AG20443 (cell line): ENCODE measurements around the gene PAK1.
"Not testable (repeated sequence)": the region's sequence is repeated elsewhere in the genome, so short reads cannot be mapped to it uniquely, and the experiment has no call there.

ENCODE experiments used
- DNase-seq: peaks from one replicate; pipeline ENCODE4 v3.0.0; 2012; ENCODE audit warnings: low spot score, mixed read lengths

PAK1 gene

DNA sequence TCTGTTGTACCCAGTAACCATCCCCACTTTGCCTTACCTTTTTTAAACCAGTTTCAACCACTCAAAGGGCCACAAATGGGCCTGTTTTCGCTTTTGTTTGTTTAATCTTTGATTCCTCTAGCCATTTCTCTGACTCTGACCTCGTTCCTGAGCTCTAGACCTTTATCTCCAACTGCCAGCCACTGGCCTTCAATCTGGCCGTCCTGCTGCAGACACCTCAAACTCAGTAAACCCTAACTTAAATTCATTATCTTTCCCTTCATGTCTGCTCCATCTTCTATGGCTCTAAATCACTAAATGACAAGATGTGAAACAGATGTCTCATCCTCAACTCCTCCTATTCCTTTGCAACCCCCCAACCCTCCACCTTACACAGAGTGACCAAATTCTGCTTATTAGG is 171.1 kb downstream of the PAK1 start:
- DNase-seq, result no peak

GRCh38 chr11:77301510-77301909 is 172.4 kb downstream of the PAK1 start, which contains the start of gene GDPD4:
Gene GDPD4 (minus strand): TSS chr11:77301686. CDS start chr11:77285137, 16,549 bp downstream.
- DNase-seq, result no peak

GRCh38 chr11:77300695-77301094 is 173.2 kb downstream of the PAK1 start:
- DNase-seq, result no peak

DNA sequence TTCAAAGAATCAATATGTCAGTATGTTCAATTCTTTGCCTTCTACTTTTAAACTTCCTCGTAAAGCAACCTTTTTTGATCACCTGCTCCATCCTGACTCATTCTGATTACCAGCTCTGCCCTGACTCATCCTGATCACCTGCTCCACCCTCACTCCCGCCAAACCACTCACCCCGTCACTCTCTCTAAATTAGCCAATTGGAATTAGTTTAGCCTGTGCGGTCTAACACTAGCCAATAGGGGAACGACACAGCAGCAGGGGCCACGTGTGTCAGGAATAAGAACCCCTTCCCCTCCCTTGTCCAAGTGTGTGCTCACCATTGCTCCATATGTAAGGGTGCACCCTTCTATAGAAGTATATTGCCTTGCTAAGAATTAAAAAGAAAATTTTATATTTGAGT is 173.9 kb downstream of the PAK1 start:
- DNase-seq, result not testable (repeated sequence)

DNA sequence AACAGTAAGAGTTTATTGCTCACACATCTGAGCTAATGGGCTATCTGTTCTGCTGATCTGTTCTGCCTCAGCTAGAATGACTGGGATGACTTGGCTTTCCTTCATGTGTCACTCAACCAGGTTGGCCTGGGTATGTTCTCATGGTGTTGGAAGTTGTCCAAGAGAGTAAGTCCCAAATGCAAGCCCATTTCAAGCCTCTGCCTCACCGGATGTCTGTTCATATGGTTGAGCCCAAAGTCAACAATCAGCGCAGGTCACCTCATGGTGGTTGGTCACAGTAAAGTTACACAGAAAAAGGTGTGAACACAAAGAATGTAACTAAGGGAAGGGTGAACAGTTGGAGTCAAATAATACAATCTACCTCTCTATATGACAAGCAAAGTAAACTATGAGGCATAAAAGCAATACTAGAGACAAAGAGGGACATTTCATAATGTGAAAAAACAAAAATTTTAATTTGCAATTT is 174.3 kb downstream of the PAK1 start:
- no peak for DNase-seq

DNA sequence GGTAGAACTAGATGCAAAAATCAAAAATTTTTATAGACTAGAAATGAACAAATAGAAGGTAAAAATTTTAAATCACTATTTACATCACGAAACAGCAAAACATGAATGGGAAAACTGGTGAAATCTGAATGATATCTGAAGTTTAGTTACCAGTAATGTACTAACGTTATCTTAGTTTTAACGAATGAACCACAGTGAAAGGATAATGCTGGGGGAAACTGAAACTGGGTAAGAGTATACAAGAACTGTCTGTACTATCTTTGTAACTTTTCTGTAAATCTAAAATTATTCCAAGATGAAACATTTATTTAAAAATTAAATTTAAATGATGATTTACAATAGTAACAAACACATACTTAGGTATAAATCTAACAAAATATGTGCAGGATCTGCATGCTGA is 179.9 kb downstream of the PAK1 start:
- no peak for DNase-seq

DNA sequence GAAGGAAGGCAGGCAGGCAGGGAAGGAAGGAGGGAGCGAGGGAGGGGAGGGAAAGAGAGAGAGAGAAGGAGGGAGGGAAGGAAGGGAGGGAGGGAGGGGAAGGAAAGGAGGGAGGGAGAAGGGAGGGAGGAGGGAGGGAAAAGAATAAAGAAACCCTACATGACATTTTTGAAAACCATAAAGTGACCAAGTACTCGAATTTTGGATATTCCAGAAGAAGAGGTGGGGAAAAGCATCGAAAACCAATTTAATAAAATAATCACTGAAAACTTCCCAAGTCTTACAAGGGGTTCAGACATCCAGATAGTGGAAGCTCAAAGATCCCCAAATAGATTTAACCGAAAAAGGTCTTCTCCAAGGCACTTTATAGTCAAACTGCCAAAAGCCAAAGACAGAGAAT is 184.2 kb downstream of the PAK1 start:
- no peak for DNase-seq

DNA sequence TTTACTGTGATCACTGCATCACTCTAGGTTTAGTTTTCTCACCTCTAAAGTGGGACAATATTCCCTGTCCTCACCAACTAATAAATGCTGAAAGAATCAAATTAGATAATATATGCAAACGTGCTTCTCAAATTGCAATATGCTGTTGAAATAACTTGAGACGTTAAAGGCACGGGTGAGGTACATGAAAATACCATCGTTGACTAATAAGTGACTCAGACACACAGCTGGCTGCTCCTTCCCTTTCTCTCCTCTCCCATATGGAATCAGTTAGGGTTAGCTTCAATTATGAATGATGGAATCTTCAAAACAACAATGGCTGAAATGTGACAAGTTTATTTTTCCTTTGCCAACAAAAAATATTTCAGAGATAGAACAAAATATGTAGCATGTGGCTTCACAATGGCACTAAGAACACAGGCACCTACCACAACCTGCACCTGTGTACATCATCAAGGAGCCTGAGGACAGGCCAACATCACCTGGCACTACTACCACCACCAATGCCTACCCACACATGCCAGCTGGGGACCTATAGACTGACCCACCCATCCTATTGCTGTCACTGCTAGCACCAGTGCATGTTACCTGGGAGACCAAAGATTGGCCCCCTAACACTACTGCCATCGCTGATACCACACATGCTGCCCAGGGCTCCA is 186.2 kb downstream of the PAK1 start:
- DNase-seq, result peak; percentile 85

DNA sequence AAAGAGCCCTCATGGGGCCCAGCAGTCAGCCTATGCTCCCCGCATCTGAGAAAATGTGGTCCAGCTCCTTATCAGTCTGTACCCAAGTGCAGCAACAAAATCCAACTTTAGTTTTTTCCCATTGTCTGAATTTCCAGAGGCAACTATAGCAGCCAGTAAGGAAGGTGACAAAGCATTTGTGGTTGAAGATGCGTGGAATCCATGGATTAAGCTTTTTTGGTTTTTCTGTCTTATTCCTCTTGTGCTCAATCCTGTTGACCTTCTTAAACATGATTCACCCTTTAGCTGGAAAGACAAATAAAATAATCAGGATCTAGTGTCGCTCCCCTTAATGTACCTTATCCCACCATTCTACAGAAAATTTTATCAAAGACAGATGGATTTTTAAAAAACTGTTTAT is 186.8 kb downstream of the PAK1 start:
- DNase-seq, result no peak

DNA sequence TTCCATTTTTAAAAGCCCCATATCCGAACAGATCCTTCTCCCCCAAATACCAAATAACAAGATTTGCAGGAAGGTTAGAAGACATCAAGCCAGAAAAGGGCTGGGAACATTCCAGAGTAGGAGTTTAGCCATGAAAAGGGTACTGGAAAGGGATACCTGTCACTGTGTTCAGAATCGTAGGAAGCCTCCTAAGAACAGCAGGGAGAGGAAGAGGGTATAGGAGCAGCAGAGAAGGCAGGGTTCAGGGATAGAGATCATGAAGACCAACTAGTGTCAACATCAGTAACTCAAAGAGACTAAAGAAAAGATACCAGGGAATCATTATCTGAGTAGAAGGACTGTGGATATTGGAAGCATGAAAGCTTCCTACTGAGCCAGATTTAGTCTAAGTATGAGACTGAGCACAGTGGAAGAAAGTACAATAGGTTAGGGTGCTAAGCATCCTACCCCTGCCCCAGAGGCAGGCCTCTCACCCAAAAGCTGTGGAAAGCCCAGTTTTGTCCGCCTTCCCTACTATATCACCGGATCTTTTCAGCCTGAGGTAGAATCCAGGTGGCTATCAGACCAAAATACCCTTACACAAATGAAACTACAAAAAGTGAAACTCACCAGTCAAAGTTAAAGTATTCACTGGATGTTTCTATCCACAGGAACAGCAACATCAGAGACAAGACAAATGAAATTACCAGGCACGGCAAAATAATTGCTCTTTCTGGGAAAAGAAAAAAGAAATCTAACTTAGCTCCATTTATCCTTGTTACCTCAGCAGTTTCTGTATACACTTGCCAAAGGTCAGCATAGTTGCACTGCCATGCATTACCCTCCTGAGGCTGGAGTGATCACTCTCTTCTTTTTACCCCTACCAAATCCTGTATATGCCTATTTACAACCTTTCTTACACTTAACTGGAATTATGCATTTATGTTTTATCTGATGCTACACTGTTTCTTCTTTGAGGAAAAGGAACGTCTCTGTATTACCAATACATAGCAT is 189.1 kb downstream of the PAK1 start:
- DNase-seq, result no peak

GRCh38 chr11:77283101-77283500 is 190.8 kb downstream of the PAK1 start:
- no peak for DNase-seq

DNA sequence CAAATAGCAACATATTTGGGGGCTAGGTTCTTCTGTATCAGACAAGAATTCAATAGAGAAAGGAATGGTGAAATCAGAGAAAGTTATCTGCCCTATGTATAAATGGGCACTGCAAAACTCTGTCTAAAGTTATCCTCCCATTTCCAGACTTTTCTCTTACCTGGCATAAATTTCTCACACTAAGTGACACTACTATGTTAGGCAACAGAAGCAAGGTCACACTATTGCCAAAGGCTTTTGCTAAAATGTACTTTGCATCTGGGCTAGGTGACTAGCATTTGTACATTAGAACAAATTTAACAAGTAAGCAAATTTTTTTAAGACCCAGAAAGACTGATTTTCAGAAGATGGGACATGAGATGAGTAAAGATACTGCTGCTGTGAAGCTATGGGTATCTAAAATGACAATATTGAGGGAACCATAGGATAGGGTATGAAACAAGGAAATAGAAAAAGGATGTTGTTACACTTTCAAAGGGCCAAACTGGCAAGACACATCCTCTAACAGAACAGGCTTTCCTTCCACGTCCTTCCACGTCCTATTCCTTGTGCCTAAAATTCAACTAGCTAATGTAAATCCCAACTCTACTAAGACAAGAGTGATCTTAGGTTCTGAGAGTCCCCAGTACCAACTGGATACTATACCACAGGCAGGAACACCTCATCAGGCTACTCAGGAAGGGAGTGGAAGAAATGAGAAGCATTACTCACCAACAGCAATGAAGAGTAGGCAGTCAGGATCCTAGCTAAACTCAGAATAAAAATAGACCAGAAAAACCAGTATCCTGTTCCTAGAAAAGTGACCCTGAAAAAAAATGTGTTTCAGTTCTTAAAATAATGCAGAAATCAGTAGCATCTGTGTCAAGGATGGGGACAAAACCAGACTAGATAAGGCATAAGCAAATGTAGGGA is 195.0 kb downstream of the PAK1 start:
- DNase-seq, result peak; percentile 39

- no peak for DNase-seq
Observed at GRCh38 chr11:77276271-77276670, 197.6 kb downstream of the PAK1 start.
